ENCODE data around the gene AUTS2. TPM values are rescaled to one million over a fixed set of nuclear protein-coding genes. Genes with fewer than 3 reads are reported as not detected.

AUTS2 gene
- total RNA-seq, 5 donors from 2014 or later (not counting 1 experiment from before 2014, with no cell fraction given) = 10.6 to 66.2 (median 37.6) TPM

DNA sequence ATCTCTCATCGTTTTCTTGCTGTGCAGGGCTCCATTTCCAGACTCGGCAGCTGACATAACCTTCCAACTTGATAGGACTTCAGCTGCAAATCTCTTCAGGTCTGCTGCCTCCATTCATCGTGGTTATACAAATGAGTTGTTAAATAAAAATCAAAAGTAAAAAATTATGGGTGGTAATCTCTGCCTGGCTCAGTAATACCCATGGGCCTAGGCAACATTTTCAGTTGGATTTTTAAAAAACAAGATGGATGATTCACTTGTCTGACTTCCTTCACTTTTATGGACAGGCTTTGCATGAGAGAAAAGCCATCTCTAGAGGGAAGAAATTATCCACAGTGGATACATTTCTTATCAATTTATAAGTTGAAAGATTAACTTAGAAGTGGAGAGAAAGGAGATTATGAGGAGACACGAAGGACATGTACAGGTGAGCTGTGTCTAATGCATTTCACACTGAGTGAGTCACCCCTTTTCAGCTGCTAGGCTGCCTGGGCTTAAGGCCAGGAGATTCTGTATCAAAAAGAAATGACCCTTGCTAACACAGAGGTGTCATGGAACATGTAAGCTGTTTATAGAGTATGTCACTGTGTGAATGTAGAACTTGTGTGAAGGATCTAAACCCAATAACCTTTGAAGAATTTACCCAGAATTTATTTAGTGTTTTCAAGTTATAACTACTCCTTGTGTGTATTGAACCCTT, 495.1 kb downstream of the AUTS2 start:
- Mint-ChIP-seq H3K36me3 (no peaks in the 10 kb centered on the region), H3K27ac (no peak overlapping the region), H3K4me3 (no peak overlapping the region), H3K4me1 (no peaks in the 10 kb centered on the region), H3K9me3 (peaks cover 0 to 3% (median 0%) of the 10 kb centered on the region in 3 donors), H3K27me3 (no peaks in the 10 kb centered on the region)
- no peak overlapping the region for H3K27ac ChIP-seq (ENCODE audit: low read length)
- WGBS (ENCODE audit: insufficient coverage) = 80% methylated on average over 1 of the region's 4 CpGs
- ChIA-PET CTCF (no interaction called here), POLR2A (interaction anchor here in 1 of 2 donors (0.6 kb wide), 1 partner anchor 189 kb away, joined by 3 read pairs; no protein-coding TSS in a partner anchor)
- H3K4me3 ChIP-seq (ENCODE audit: control insufficient read depth in 1 of 2, extremely low read depth in 1 of 2, low read length in 1 of 2) = no peak overlapping the region
- DNase-seq = no peak
- H3K36me3 ChIP-seq (ENCODE audit: control insufficient read depth in 2 of 2, extremely low read depth in 1 of 2, insufficient read depth in 1 of 2, low read length in 1 of 2) = no peaks in the 10 kb centered on the region
- no peaks in the 10 kb centered on the region for H3K9me3 ChIP-seq
- ATAC-seq (replicated peaks in 1 of 4) = no peak
- H3K4me1 ChIP-seq (ENCODE audit: control insufficient read depth in 1 of 2, extremely low read depth in 1 of 2, insufficient read depth in 2 of 2, low read length in 2 of 2) = no peaks in the 10 kb centered on the region
- H3K27me3 ChIP-seq (replicated peaks in 1 of 2; ENCODE audit: control insufficient read depth in 2 of 2, extremely low read depth in 1 of 2, insufficient read depth in 2 of 2, low read length in 1 of 2) = peaks cover 0 to 2% of the 10 kb centered on the region in 2 experiments

DNA sequence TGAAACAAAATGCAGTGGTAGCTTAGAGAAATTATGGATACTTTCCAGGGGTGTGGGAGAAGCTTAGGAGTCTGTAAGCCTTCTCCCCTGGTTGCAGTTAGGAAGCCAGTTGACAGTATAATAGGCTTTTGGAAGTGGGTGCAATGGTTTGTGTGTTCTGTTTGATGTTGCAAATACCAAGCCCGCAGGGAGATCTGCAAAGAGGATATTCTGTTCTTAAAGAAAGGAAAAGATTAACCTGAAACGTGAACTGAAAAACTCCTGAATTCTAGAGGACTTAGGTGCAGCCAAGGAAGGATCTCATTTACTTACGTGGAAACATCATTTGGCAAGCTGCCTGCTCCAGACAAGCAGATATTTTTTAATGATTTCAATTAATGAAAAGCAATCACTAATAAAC, 496.6 kb downstream of the AUTS2 start:
- Histone ChIP-seq H3K4me1 (ENCODE audit: control insufficient read depth in 1 of 2, extremely low read depth in 1 of 2, insufficient read depth in 2 of 2, low read length in 2 of 2) (no peaks in the 10 kb centered on the region), H3K4me3 (ENCODE audit: control insufficient read depth in 1 of 2, extremely low read depth in 1 of 2, low read length in 1 of 2) (no peak overlapping the region), H3K27me3 (replicated peaks in 1 of 2; ENCODE audit: control insufficient read depth in 2 of 2, extremely low read depth in 1 of 2, insufficient read depth in 2 of 2, low read length in 1 of 2) (peaks cover 0 to 2% of the 10 kb centered on the region in 2 experiments), H3K27ac (ENCODE audit: low read length) (no peak overlapping the region), H3K9me3 (no peaks in the 10 kb centered on the region), H3K36me3 (ENCODE audit: control insufficient read depth in 2 of 2, extremely low read depth in 1 of 2, insufficient read depth in 1 of 2, low read length in 1 of 2) (no peaks in the 10 kb centered on the region)
- DNase-seq (no peak), ATAC-seq (replicated peaks in 1 of 4) (no peak)
- H3K27me3 Mint-ChIP-seq = no peaks in the 10 kb centered on the region
- H3K4me3 Mint-ChIP-seq = no peak overlapping the region
- no peaks in the 10 kb centered on the region for H3K36me3 Mint-ChIP-seq
- CTCF ChIA-PET = no interaction called here
- H3K27ac Mint-ChIP-seq = no peak overlapping the region
- no peaks in the 10 kb centered on the region for H3K4me1 Mint-ChIP-seq
- POLR2A ChIA-PET = no interaction called here
- WGBS (ENCODE audit: insufficient coverage) = 73% methylated on average over 2 of the region's 3 CpGs
- H3K9me3 Mint-ChIP-seq = peaks cover 0 to 3% (median 0%) of the 10 kb centered on the region in 3 donors

- no peaks in the 10 kb centered on the region for H3K9me3 ChIP-seq
- no peaks in the 10 kb centered on the region for H3K27me3 Mint-ChIP-seq
- no peaks in the 10 kb centered on the region for H3K9me3 Mint-ChIP-seq
These were observed 499.4 kb downstream of the AUTS2 start for GRCh38 chr7:70097645-70098044.

GRCh38 chr7:70098133-70098561, 499.9 kb downstream of the AUTS2 start:
- no peak for ATAC-seq (replicated peaks in 1 of 4)
- no peak overlapping the region for H3K27ac Mint-ChIP-seq
- no peak overlapping the region for H3K4me3 Mint-ChIP-seq
- WGBS (ENCODE audit: insufficient coverage) = no CpG with 5 or more reads among the region's 3 CpGs
- H3K27me3 ChIP-seq (replicated peaks in 1 of 2; ENCODE audit: control insufficient read depth in 2 of 2, extremely low read depth in 1 of 2, insufficient read depth in 2 of 2, low read length in 1 of 2) = no peaks in the 10 kb centered on the region
- H3K36me3 ChIP-seq (ENCODE audit: control insufficient read depth in 2 of 2, extremely low read depth in 1 of 2, insufficient read depth in 1 of 2, low read length in 1 of 2) = no peaks in the 10 kb centered on the region
- H3K27ac ChIP-seq (ENCODE audit: low read length) = no peak overlapping the region
- H3K4me1 Mint-ChIP-seq = no peaks in the 10 kb centered on the region
- H3K9me3 Mint-ChIP-seq = no peaks in the 10 kb centered on the region
- DNase-seq = no peak
- no peaks in the 10 kb centered on the region for H3K9me3 ChIP-seq
- ChIA-PET CTCF (no interaction called here), POLR2A (no interaction called here)
- no peak overlapping the region for H3K4me3 ChIP-seq (ENCODE audit: control insufficient read depth in 1 of 2, extremely low read depth in 1 of 2, low read length in 1 of 2)
- H3K4me1 ChIP-seq (ENCODE audit: control insufficient read depth in 1 of 2, extremely low read depth in 1 of 2, insufficient read depth in 2 of 2, low read length in 2 of 2) = no peaks in the 10 kb centered on the region
- no peaks in the 10 kb centered on the region for H3K36me3 Mint-ChIP-seq
- no peaks in the 10 kb centered on the region for H3K27me3 Mint-ChIP-seq

More at GRCh38 chr7:70097645-70098044, 499.4 kb downstream of the AUTS2 start:
- Mint-ChIP-seq H3K4me3 (no peak overlapping the region), H3K36me3 (no peaks in the 10 kb centered on the region), H3K27ac (no peak overlapping the region), H3K4me1 (no peaks in the 10 kb centered on the region)
- DNase-seq (no peak), ATAC-seq (replicated peaks in 1 of 4) (no peak)
- peaks cover 0 to 1% of the 10 kb centered on the region in 2 experiments for H3K27me3 ChIP-seq (replicated peaks in 1 of 2; ENCODE audit: control insufficient read depth in 2 of 2, extremely low read depth in 1 of 2, insufficient read depth in 2 of 2, low read length in 1 of 2)
- WGBS (ENCODE audit: insufficient coverage) = no CpG with 5 or more reads among the region's 2 CpGs
- ChIA-PET CTCF (no interaction called here), POLR2A (no interaction called here)
- no peak overlapping the region for H3K4me3 ChIP-seq (ENCODE audit: control insufficient read depth in 1 of 2, extremely low read depth in 1 of 2, low read length in 1 of 2)
- H3K36me3 ChIP-seq (ENCODE audit: control insufficient read depth in 2 of 2, extremely low read depth in 1 of 2, insufficient read depth in 1 of 2, low read length in 1 of 2) = no peaks in the 10 kb centered on the region
- H3K4me1 ChIP-seq (ENCODE audit: control insufficient read depth in 1 of 2, extremely low read depth in 1 of 2, insufficient read depth in 2 of 2, low read length in 2 of 2) = no peaks in the 10 kb centered on the region
- no peak overlapping the region for H3K27ac ChIP-seq (ENCODE audit: low read length)

GRCh38 chr7:70098905-70099672, 500.8 kb downstream of the AUTS2 start:
- ATAC-seq (replicated peaks in 1 of 4) (no peak), DNase-seq (no peak)
- Mint-ChIP-seq H3K27ac (no peak overlapping the region), H3K4me1 (no peaks in the 10 kb centered on the region), H3K4me3 (no peak overlapping the region), H3K9me3 (no peaks in the 10 kb centered on the region), H3K27me3 (no peaks in the 10 kb centered on the region), H3K36me3 (no peaks in the 10 kb centered on the region)
- Histone ChIP-seq H3K4me1 (ENCODE audit: control insufficient read depth in 1 of 2, extremely low read depth in 1 of 2, insufficient read depth in 2 of 2, low read length in 2 of 2) (no peaks in the 10 kb centered on the region), H3K36me3 (ENCODE audit: control insufficient read depth in 2 of 2, extremely low read depth in 1 of 2, insufficient read depth in 1 of 2, low read length in 1 of 2) (no peaks in the 10 kb centered on the region), H3K9me3 (no peaks in the 10 kb centered on the region), H3K4me3 (ENCODE audit: control insufficient read depth in 1 of 2, extremely low read depth in 1 of 2, low read length in 1 of 2) (no peak overlapping the region), H3K27me3 (replicated peaks in 1 of 2; ENCODE audit: control insufficient read depth in 2 of 2, extremely low read depth in 1 of 2, insufficient read depth in 2 of 2, low read length in 1 of 2) (no peaks in the 10 kb centered on the region), H3K27ac (ENCODE audit: low read length) (no peak overlapping the region)
- POLR2A ChIA-PET = no interaction called here
- CTCF ChIA-PET = interaction anchor here in 1 of 2 donors (0.7 kb wide), 1 partner anchor 134 kb away, joined by 4 read pairs; no protein-coding TSS in a partner anchor
- WGBS (ENCODE audit: insufficient coverage) = 90% methylated on average over 2 of the region's 7 CpGs

DNA sequence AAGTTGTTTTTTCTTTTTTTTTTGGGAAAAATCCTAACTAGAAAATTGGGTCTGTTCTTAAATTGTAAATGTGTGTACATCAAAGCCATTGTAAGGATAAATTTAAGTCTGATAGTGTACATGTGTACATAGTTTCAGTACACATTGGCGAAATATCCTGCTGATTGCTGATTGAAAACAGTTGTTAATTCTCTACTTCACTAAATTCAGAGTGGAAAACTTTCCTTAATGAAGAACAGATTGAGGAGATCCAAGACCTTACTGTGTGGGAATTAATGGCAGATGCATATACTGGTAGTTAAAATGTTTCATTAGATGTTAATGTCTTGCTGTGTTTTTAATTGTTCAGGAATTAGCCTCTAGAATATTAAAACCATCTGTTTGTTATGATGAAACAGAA, 506.0 kb downstream of the AUTS2 start:
- Histone ChIP-seq H3K4me3 (ENCODE audit: control insufficient read depth in 1 of 2, extremely low read depth in 1 of 2, low read length in 1 of 2) (no peak overlapping the region), H3K9me3 (no peaks in the 10 kb centered on the region), H3K27me3 (replicated peaks in 1 of 2; ENCODE audit: control insufficient read depth in 2 of 2, extremely low read depth in 1 of 2, insufficient read depth in 2 of 2, low read length in 1 of 2) (no peaks in the 10 kb centered on the region), H3K36me3 (ENCODE audit: control insufficient read depth in 2 of 2, extremely low read depth in 1 of 2, insufficient read depth in 1 of 2, low read length in 1 of 2) (no peaks in the 10 kb centered on the region), H3K4me1 (ENCODE audit: control insufficient read depth in 1 of 2, extremely low read depth in 1 of 2, insufficient read depth in 2 of 2, low read length in 2 of 2) (no peaks in the 10 kb centered on the region), H3K27ac (ENCODE audit: low read length) (no peak overlapping the region)
- ATAC-seq (replicated peaks in 1 of 4) = no peak
- H3K4me1 Mint-ChIP-seq = no peaks in the 10 kb centered on the region
- H3K27ac Mint-ChIP-seq = no peak overlapping the region
- no peaks in the 10 kb centered on the region for H3K27me3 Mint-ChIP-seq
- no peaks in the 10 kb centered on the region for H3K9me3 Mint-ChIP-seq
- no peak for DNase-seq
- WGBS (ENCODE audit: insufficient coverage) = no CpG with 5 or more reads among the region's 1 CpG
- H3K4me3 Mint-ChIP-seq = no peak overlapping the region
- no peaks in the 10 kb centered on the region for H3K36me3 Mint-ChIP-seq
- CTCF ChIA-PET = no interaction called here
- POLR2A ChIA-PET = no interaction called here

Data from T-cell (primary cell).